CD4-positive, alpha-beta T cell (primary cell): Measurements from ENCODE around the gene AUTS2. TPM values are rescaled to one million over a fixed set of nuclear protein-coding genes. Genes with fewer than 3 reads are reported as not detected.

Experiments
- ATAC-seq: fragments of 200-7000 bp; cut with Tn5 transposase; one replicate; pipeline ENCODE4 v1.10.0; 2022; ENCODE audit warnings: mild to moderate bottlenecking; ENCODE audit not compliant: poor library complexity
- CTCF ChIA-PET: fragments of 350-600 bp; sonication (Branson Sonifier 250); formaldehyde crosslinking; loops from one replicate; lab custom pipeline; 2021; ENCODE audit warnings: antibody characterized with exemption, inconsistent platforms; lab: Charles Lee
- POLR2A ChIA-PET: fragments of 350-600 bp; sonication (Branson Sonifier 250); formaldehyde crosslinking; loops from one replicate; lab custom pipeline; 2021; ENCODE audit warnings: antibody characterized with exemption, inconsistent platforms; lab: Charles Lee
- DNase-seq, 14 experiments: peaks; one replicate each; pipeline ENCODE4 v3.0.0-alpha.2; 2013 to 2020; ENCODE audit warnings: mixed read lengths in 2 of 14
- H3K27ac ChIP-seq, 2 donors: one replicate each; pipeline versions ENCODE4 v1.5.1 to v1.7.0; 2013; ENCODE audit warnings: low read length in 2 of 2, low read depth in 1 of 2, mild to moderate bottlenecking in 1 of 2
- H3K27me3 ChIP-seq, 2 experiments: 1 replicate in 1 of 2; 2 replicates in 1 of 2; pipeline versions ENCODE4 v1.6.1 to v1.7.0; 2013; ENCODE audit warnings: low read length in 2 of 2, control low read depth in 1 of 2, mild to moderate bottlenecking in 1 of 2, moderate library complexity in 1 of 2; ENCODE audit not compliant: insufficient read depth in 2 of 2, control insufficient read depth in 1 of 2
- H3K36me3 ChIP-seq: one replicate; pipeline ENCODE4 v1.6.1; 2013; ENCODE audit warnings: low read length, control low read depth; ENCODE audit not compliant: insufficient read depth
- H3K4me1 ChIP-seq: one replicate; pipeline ENCODE4 v1.6.1; 2013; ENCODE audit warnings: low read length, control low read depth; ENCODE audit not compliant: insufficient read depth
- H3K4me3 ChIP-seq: one replicate; pipeline ENCODE4 v1.5.1; 2013; ENCODE audit warnings: mild to moderate bottlenecking, low read length, moderate library complexity
- H3K9me3 ChIP-seq, 2 experiments: 1 replicate in 1 of 2; 2 replicates in 1 of 2; pipeline versions ENCODE4 v1.6.1 to v1.7.0; 2013; ENCODE audit warnings: low read length in 2 of 2, mild to moderate bottlenecking in 2 of 2, control low read depth in 1 of 2, moderate library complexity in 1 of 2; ENCODE audit not compliant: control insufficient read depth in 1 of 2, insufficient read depth in 1 of 2
- H3K27ac Mint-ChIP-seq: one replicate; pipeline ENCODE4 v1.8.0; 2020; ENCODE audit warnings: mixed read lengths
- H3K27me3 Mint-ChIP-seq: one replicate; pipeline ENCODE4 v1.8.0; 2021; ENCODE audit warnings: mixed read lengths
- H3K36me3 Mint-ChIP-seq: one replicate; pipeline ENCODE4 v1.8.0; 2021; ENCODE audit warnings: low read depth, mixed read lengths
- H3K4me1 Mint-ChIP-seq: one replicate; pipeline ENCODE4 v1.8.0; 2021; ENCODE audit warnings: low read depth, mixed read lengths
- H3K4me3 Mint-ChIP-seq: one replicate; pipeline ENCODE4 v1.8.0; 2020; ENCODE audit warnings: mild to moderate bottlenecking, mixed read lengths
- H3K9me3 Mint-ChIP-seq: one replicate; pipeline ENCODE4 v1.8.0; 2020; ENCODE audit warnings: mixed read lengths
- CTCF ChIP-seq: fragments of 200-600 bp; IDR thresholded peaks from one replicate; pipeline ENCODE4 v1.8.0; 2022; ENCODE audit warnings: antibody characterized with exemption, mild to moderate bottlenecking
- intact Hi-C, 2 experiments: fragments of 100-400 bp; cut with DNase I in 1 of 2; cut with micrococcal nuclease in 1 of 2; formaldehyde crosslinking; loops; one replicate each; pipeline versions ENCODE4 v1.15.1 to v1.9.0; 2023 to 2025; cut with DNase I, micrococcal nuclease
- total RNA-seq, 174 experiments: library from RNA in 2 of 174; stranded (reverse) in 2 of 174; gene quantifications; one replicate each; pipeline ENCODE4 v1.2.3 and lab custom pipeline; 2021 to 2026

AUTS2 gene
- total RNA-seq, 2 experiments from 2014 or later, result 43.6 to 47.6 TPM

GRCh38 chr7:70525991-70526390 is 927.7 kb downstream of the AUTS2 start:
- intact Hi-C loops, result no loop called here
- H3K27ac Mint-ChIP-seq, result no peak overlapping the region
- no peaks in the 10 kb centered on the region for H3K36me3 ChIP-seq
- no peak for TF ChIP-seq CTCF
- POLR2A ChIA-PET, result no interaction called here
- no peaks in the 10 kb centered on the region for H3K27me3 Mint-ChIP-seq
- H3K9me3 ChIP-seq, result no peaks in the 10 kb centered on the region
- H3K27ac ChIP-seq, result no peak overlapping the region
- no peak overlapping the region for H3K4me3 Mint-ChIP-seq
- H3K36me3 Mint-ChIP-seq, result no peaks in the 10 kb centered on the region
- ATAC-seq (no peak), DNase-seq (no peak)
- peaks cover 3% of the 10 kb centered on the region for H3K9me3 Mint-ChIP-seq
- H3K4me1 Mint-ChIP-seq, result no peaks in the 10 kb centered on the region
- CTCF ChIA-PET, result no interaction called here
- no peak overlapping the region for H3K4me3 ChIP-seq
- H3K4me1 ChIP-seq, result no peaks in the 10 kb centered on the region
- H3K27me3 ChIP-seq, result no peaks in the 10 kb centered on the region

DNA sequence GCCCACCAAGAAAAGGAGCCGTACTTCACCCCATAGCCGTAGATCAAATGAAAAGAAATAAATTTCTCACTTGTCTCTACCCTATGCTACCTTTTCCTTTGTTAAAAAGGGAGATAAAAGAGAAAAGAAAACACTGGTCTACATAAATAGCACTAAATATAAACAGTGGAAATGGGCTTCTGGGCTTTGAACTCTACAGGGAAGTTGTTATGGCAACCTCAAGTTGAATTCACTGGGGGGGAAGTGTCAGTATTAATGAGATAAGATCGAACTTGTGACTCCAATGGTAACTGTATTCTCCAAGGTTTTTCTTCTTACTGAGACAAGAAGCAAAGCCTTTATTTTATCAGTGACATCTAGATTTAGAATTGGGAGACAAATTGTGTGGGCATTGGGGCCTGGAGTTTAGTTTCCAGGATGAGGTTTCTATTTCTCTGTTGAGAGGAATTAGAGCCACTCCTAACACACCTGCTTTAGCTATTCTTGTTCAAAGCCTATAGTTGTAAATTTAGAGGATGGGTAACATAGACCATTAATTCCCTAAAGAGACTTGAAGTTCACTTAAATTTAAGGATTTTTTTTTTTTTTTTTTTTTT is 929.3 kb downstream of the AUTS2 start:
- no peaks in the 10 kb centered on the region for H3K4me1 Mint-ChIP-seq
- H3K27me3 Mint-ChIP-seq, result no peaks in the 10 kb centered on the region
- Histone ChIP-seq H3K27ac (no peak overlapping the region), H3K4me3 (no peak overlapping the region), H3K4me1 (no peaks in the 10 kb centered on the region), H3K27me3 (no peaks in the 10 kb centered on the region), H3K9me3 (no peaks in the 10 kb centered on the region), H3K36me3 (no peaks in the 10 kb centered on the region)
- ChIA-PET CTCF (no interaction called here), POLR2A (no interaction called here)
- intact Hi-C loops, result no loop called here
- H3K36me3 Mint-ChIP-seq, result no peaks in the 10 kb centered on the region
- no peak overlapping the region for H3K27ac Mint-ChIP-seq
- H3K4me3 Mint-ChIP-seq, result no peak overlapping the region
- H3K9me3 Mint-ChIP-seq, result peaks cover 3% of the 10 kb centered on the region
- ATAC-seq (no peak), DNase-seq (no peak)
- no peak for TF ChIP-seq CTCF

DNA sequence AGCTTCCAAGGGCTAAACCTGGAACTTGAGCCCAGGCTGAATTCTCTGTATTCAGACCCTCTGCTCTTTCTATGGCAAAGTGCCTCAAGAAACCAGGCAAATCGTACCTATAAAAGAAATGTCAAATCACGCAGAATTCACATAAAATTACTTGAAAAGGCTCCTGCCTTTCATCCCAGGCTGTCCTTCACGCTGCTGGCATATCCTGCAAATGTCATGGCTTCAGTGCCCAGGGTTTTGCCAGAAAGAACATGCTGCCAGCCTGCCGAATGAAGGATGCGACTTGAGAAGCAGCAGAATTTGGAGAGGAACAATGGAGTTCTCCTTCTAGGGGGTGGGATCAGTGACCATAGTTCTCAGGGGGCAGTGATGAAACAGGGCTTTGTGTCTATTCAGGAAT is 931.2 kb downstream of the AUTS2 start:
- Mint-ChIP-seq H3K27ac (no peak overlapping the region), H3K9me3 (peaks cover 3% of the 10 kb centered on the region), H3K36me3 (no peaks in the 10 kb centered on the region), H3K27me3 (no peaks in the 10 kb centered on the region), H3K4me3 (no peak overlapping the region), H3K4me1 (no peaks in the 10 kb centered on the region)
- Histone ChIP-seq H3K4me1 (no peaks in the 10 kb centered on the region), H3K4me3 (no peak overlapping the region), H3K36me3 (no peaks in the 10 kb centered on the region), H3K9me3 (peaks cover 0 to 3% of the 10 kb centered on the region in 2 experiments), H3K27me3 (no peaks in the 10 kb centered on the region), H3K27ac (no peak overlapping the region)
- intact Hi-C loops, result no loop called here
- ChIA-PET CTCF (no interaction called here), POLR2A (no interaction called here)
- no peak for TF ChIP-seq CTCF
- no peak for DNase-seq
- ATAC-seq, result no peak
